HG03135 (cell line): Measurements from ENCODE around the gene LARP6.

Experiments
- ATAC-seq: cut with Tn5 transposase; IDR thresholded peaks from one replicate; pipeline ENCODE4 v1.9.1; 2021; ENCODE audit warnings: mild to moderate bottlenecking, moderate library complexity; ENCODE audit not compliant: unreplicated experiment

LARP6 gene

GRCh38 chr15:70796516-70797310, 57.2 kb downstream of the LARP6 start:
- no peak for ATAC-seq

- ATAC-seq, result no peak
Measured at GRCh38 chr15:70795311-70795665, 58.7 kb downstream of the LARP6 start.

GRCh38 chr15:70794596-70795310, 59.2 kb downstream of the LARP6 start:
- ATAC-seq, result no peak

GRCh38 chr15:70793694-70794093, 60.3 kb downstream of the LARP6 start:
- no peak for ATAC-seq

- no peak for ATAC-seq
Measured at GRCh38 chr15:70792171-70792573, 61.8 kb downstream of the LARP6 start.

- no peak for ATAC-seq
Measured at GRCh38 chr15:70791259-70791658, 62.7 kb downstream of the LARP6 start.

GRCh38 chr15:70789213-70789612, 64.7 kb downstream of the LARP6 start:
- no peak for ATAC-seq

GRCh38 chr15:70788114-70789049, 65.6 kb downstream of the LARP6 start:
- ATAC-seq, result no peak

GRCh38 chr15:70786996-70787395, 67.0 kb downstream of the LARP6 start:
- ATAC-seq, result no peak

GRCh38 chr15:70783610-70784022, 70.3 kb downstream of the LARP6 start:
- no peak for ATAC-seq

GRCh38 chr15:70783041-70783440, 70.9 kb downstream of the LARP6 start:
- no peak for ATAC-seq

- ATAC-seq, result no peak
Measured at GRCh38 chr15:70781236-70781635, 72.7 kb downstream of the LARP6 start.
